GM21515 (cell line): ENCODE measurements around the gene FLT1.

ENCODE experiments used
- ATAC-seq: cut with Tn5 transposase; IDR thresholded peaks from one replicate; pipeline ENCODE4 v1.9.1; 2021; ENCODE audit not compliant: unreplicated experiment

The FLT1 gene

DNA sequence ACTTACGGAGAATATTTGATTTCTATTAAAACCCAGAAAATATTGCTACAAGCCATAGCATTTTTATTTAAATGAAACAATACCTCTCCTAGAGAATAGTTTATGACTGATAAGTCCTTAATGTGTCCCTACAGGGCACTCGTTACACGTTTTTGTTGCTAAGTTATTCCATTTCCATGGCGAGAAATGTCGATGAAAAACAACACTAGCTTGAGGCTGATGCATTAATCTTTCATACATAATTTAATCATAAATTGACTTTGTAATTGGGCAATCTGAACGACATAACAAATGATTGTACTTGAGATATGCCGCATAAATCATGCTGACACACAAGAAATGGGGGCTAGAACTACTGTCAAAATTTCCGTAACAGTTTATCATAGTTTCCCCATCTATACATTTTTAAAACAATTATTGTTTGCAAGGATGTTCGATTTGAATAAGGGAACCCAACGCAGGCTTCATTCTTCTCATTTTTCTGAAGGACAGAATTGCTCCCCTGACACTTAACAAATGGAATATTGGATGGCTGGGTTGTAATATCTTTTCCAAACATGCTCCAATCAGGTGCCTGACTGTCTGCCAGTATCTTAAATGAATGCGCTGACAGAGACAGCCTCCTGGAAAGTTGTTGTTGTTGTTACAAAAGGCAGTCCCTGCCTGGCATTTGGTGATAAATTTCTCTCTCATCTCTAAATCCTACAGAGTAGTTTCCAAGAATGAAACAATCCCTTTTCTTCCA, 61.9 kb downstream of the FLT1 start:
- no peak for ATAC-seq

- ATAC-seq = peak; percentile 95
These were observed 65.1 kb downstream of the FLT1 start for GRCh38 chr13:28429685-28430290.

DNA sequence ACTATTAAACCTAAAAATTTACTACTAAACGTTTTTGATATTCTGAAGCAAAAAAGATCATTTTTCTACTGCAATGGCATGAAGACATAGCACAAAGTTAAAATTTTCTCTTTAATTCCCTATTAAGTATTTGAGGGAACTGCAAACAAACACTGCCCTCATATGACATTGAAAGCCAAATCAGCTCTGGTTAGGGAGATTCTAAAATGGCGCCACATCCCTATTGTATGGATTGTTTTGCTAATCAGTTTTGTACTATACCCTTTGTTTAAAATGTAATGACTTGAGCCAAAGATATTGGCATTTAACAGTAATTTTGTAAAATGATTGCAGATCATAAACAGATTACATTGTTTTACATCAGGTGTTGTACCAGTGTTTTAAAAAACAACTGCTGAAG, 65.8 kb downstream of the FLT1 start:
- no peak for ATAC-seq

DNA sequence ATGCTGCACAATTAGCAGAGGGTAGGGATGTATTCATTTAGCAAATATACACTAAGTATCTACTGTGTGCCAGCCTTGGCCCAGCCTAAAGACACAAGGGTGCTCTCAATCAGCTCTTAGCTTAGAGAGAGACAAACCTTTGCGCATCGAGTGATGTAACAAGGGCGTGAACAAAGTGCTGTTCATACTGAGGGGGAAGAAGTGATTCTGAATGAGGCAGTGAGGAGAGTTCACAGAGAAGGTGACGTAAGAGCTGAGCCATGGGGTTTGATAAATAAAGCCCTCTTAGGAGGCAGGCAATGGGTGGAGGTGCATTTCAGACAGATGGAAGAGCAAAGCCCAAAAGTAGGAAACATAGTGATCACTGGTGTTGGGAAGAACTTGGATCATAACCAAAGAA, 68.5 kb downstream of the FLT1 start:
- no peak for ATAC-seq

DNA sequence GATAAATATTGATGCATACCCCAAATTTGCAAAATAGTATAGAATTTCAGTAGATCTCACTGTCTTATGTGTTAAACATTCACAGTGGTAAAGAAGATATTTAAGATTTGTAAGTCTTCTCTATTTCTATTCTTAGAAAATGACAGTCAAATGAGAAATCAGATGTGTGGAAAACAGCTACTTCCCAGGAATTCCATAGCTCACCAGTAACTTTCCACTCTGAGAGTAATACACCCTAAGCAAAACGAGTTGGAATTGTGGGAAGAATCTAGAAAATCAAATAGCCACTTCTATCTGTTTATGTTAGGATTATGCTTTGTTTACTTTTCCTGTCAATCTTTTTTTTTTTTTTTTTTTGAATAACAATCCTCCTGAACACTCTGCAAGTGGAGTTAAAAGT, 69.1 kb downstream of the FLT1 start:
- ATAC-seq = no peak

DNA sequence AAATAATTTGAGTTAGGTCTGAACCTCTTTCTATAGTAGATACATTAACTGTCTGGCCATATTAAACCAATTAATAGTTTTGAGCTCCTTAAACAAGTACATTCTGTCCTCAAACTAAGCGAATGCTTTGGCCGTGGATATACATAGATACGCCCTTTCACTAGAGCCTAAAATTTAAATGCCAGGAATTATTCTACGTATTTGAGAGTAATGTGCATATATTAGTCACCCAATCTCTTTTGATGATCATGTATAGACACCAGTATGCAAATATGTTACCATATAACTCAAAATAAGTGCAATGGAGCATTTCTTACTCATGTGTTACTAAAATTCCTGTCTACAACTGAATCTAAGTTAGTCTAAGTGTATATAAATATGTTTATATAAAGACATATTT, 70.4 kb downstream of the FLT1 start:
- no peak for ATAC-seq

DNA sequence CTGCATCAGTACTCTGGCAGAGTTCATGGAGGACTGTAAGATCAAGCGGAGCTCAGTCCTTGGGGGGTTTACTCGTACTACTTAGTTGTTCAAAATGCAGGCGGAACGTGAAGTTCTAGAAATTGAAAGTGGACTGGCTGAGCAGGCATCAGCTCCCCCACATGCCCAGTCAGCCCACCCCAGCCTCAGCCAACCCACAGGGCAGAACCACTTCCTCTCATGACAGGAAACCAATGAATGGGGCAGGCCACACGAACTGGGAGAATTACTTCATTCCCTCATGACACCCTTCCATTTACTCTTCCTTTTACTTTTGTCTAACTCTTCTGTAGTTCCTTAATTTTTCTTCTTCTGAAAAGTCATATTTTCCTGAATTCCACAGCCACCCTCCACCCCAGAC, 71.9 kb downstream of the FLT1 start:
- no peak for ATAC-seq

- no peak for ATAC-seq
These were observed 73.1 kb downstream of the FLT1 start for GRCh38 chr13:28421676-28422410.

- no peak for ATAC-seq
These were observed 74.2 kb downstream of the FLT1 start for GRCh38 chr13:28420704-28421103.

DNA sequence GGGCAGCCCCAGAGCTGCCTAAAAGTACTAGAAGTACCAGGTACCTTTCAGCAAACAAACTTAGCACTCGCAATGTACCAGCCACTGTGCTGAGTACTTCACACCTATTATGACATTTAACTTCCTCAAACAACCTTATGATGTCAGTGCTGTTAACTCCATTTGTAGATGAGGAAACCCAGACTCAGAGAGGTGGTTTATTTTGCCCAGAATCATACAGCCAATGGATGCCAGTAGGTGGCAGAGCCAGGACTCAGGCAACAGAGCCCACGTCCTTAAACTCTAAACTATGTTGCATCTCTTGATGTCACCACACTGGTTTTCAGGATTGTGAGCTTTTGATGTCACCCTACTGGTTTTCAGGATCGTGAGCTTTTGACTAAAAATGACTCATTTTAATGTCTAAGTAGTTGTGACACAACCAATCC, 78.9 kb downstream of the FLT1 start:
- ATAC-seq = no peak

- ATAC-seq = no peak
These were observed 80.9 kb downstream of the FLT1 start for GRCh38 chr13:28413999-28414398.

- ATAC-seq = no peak
These were observed 81.9 kb downstream of the FLT1 start for GRCh38 chr13:28412981-28413380.

- ATAC-seq = no peak
These were observed 83.0 kb downstream of the FLT1 start for GRCh38 chr13:28411831-28412353.

DNA sequence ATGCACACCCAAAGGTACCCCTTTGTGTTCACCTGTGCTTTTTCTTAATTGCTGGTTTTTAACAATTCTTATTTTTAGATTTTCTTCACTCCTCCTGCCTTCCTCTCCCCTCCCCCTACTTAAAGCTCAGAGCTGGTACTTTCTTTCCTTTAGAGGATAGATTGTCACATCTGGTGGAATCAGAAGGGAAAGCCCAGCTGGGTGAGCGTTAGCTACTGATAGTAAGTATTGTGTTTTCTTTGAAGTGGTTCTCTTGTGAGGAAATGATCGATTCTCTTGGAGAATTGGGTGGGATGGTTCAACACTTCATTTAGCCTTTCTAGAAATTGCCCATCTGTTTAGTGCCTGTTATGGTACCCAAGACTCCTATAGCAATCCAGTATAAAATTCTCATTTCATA, 84.8 kb downstream of the FLT1 start:
- ATAC-seq = no peak

- no peak for ATAC-seq
These were observed 85.3 kb downstream of the FLT1 start for GRCh38 chr13:28409648-28410047.

DNA sequence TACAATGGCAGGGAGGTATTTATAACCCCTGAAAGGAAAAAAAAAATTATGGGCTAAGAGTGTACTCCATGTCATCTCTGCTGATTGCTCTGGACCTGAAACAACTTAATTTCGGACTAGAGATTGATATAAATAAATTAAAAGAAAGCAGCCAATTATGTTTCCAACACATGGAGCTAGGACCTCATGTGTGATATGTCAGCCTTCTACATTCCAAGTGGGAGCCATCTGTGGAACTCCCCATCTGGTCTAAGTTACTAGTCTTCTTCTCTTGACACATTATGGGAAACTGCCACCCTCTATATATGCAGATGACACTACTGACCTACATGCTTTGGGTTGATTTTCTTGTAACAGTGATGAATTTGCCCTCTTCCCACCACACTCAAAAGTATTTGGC, 86.1 kb downstream of the FLT1 start:
- no peak for ATAC-seq

DNA sequence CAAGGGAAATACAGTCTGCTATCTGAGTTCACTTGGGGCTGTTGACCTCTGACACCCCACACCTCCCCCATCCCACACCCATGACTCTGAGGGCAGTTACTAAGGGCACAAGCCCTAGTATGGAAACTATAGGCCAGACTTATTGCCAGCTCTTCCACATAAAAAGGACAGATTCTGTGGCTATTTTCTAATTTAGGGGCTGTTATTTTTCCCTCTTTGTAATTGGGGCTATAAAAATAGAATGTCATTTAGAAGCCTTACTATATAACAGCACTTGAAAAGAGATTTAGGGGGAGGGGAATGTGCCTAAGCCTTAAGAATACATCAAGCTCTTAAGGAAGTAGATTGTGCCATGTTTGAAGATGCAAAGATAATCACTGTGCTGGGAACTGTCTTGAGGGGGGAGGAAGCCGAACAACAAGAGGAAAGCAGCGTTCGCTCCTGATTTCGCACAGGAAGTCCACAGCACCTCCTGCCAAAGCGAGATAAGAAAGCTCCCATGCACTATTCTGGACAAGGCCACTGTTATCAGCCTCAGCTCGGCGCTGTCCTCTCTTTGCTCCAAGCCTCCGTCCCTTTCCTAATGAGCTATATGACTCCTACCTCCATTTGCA, 86.6 kb downstream of the FLT1 start:
- ATAC-seq = no peak

DNA sequence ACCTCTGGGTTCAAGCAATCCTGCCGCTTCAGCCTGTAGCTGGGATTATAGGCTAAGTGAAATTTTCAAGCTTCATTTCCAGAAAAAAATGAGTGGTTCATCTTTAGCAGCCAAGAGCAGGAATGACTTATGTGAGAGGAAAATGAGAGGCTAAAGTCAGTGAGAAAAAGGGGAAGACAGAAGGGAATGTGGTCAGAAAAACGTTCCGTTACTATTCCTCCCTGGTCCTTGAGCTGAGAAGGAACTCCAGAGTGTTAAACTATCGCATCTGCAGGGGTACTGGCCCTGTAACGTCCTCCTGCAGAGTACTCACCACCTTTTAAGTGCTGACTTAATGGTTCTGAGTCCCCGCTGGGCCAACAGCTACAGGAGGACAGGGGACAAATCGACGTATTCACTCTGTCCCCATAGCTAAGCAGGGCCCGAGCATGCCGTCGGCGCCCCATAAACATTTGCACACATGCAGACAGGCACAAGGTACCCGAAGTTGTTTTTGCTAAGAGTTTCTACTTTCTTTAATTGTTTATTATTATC, 88.1 kb downstream of the FLT1 start:
- no peak for ATAC-seq

DNA sequence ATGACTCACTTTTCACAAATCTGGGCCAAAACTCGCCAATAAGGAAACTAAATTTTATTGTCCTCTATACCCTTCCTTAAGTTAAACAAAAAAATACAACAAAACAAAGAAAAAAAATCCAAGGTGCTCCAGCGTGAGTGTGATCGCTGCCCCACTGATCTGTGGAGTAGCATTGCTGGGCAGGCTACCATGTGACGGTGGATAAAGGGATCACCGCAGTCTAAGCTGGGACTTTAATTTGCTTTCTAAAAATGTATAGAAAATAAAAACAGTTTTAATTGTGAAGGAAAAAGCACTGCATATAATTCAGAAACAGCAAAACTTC, 92.9 kb downstream of the FLT1 start:
- ATAC-seq = no peak

DNA sequence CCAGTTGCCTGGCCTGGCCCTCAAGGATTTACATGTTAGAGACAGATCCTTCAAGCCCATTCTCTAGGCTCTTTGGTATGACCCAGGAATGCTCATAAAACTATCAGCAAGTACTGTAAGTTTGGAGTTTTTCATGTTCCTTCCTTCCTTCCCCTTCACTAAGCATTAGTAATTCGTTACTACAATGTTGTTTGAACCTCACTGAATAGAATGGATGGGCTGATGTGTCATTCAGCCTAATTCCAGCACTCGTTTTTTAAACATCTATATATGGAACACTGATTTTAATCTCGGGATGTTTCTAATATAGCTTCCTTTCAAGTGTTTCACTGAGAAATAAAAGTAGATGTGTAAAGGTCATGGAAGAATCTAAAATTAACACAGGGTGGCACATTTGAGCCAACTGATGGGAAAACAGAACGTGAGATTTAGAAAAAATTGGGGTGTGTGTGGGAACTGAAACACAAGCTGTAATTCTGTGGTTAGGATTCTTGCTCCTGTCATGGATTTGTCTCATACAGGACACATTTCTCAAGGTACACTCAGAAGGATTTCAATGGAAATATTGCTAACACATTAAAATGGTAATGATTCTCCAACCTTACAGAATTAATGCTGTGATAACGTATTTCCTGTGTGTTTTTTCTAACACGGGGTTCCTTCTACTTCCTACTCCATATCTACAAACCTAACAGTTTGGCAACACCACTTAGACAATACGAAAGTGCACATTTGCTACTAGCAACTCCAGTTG, 93.4 kb downstream of the FLT1 start:
- ATAC-seq = no peak

DNA sequence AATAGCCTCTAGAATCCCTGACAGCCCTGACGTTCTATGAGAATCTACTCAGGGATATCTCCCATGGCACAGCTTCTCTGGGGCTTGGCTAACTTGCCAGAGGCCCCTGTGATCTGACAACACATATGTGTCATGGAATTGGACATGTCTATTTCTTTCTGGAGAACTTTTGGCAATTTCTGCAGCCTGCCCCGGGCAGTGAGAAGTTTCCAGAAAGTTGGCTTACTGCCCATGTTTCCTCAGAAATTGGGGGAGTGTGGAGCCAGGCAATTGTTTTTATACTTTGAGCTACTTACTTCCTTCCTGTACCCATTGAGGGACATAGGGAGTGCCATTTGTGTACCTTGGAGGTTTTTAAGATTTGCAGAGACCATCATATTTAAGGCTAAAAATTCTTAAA, 98.9 kb downstream of the FLT1 start:
- no peak for ATAC-seq
